Esophagus squamous epithelium (tissue), 4 donors: ENCODE results near the gene ARHGEF11.

Source experiments
- POLR2A ChIP-seq, 4 donors: fragments of 450-650 bp; IDR thresholded peaks; one replicate each; pipeline ENCODE4 v1.6.1; 2017; ENCODE audit warnings: antibody characterized with exemption in 4 of 4, mild to moderate bottlenecking in 4 of 4, moderate library complexity in 3 of 4
- TF ChIP-seq, protein P1 (sequence below), 6 experiments: fragments of 450-650 bp in 4 of 6; fragments of 200-600 bp in 2 of 6; sonication (generic) in 2 of 6; IDR thresholded peaks; one replicate each; pipeline ENCODE4 v1.5.1; 2016 to 2019; ENCODE audit warnings: antibody characterized with exemption in 6 of 6, mild to moderate bottlenecking in 4 of 6, moderate library complexity in 4 of 6

DNA sequence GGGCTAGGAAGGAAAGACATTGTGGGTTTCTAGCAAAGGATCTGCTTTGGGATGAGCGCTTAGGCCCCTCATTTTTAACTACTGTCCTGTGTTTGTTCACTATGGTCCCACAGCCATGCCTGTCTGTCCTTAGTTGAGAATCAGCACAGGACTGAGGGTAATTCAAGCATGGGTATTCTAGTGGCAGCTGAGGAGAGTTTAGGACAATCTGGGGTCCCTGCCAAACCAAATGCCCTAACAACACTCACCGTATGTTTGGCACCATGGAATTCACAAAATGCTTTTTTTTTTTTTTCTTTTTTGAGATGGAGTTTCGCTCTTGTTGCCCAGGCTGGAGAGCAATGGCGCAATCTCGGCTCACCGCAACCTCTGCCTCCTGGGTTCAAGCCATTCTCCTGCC, 10.4 kb downstream of the ARHGEF11 start:
- no peak for TF ChIP-seq POLR2A (IDR thresholded peaks at IDR 0.05)
- TF ChIP-seq, protein P1, sequence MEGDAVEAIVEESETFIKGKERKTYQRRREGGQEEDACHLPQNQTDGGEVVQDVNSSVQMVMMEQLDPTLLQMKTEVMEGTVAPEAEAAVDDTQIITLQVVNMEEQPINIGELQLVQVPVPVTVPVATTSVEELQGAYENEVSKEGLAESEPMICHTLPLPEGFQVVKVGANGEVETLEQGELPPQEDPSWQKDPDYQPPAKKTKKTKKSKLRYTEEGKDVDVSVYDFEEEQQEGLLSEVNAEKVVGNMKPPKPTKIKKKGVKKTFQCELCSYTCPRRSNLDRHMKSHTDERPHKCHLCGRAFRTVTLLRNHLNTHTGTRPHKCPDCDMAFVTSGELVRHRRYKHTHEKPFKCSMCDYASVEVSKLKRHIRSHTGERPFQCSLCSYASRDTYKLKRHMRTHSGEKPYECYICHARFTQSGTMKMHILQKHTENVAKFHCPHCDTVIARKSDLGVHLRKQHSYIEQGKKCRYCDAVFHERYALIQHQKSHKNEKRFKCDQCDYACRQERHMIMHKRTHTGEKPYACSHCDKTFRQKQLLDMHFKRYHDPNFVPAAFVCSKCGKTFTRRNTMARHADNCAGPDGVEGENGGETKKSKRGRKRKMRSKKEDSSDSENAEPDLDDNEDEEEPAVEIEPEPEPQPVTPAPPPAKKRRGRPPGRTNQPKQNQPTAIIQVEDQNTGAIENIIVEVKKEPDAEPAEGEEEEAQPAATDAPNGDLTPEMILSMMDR (IDR thresholded peaks at IDR 0.05): no peak
